Gastroesophageal sphincter (tissue), 3 donors: ENCODE measurements around the gene ANKUB1.
"Not testable (repeated sequence)": the region's sequence is repeated elsewhere in the genome, so short reads cannot be mapped to it uniquely, and the experiment has no call there.

ENCODE experiments used
- CTCF ChIP-seq, 4 experiments: fragments of 200-600 bp in 2 of 4; fragments of 450-650 bp in 2 of 4; sonication (generic) in 1 of 4; IDR thresholded peaks; one replicate each; pipeline ENCODE4 v1.5.1; 2017 to 2019; ENCODE audit warnings: antibody characterized with exemption in 4 of 4, mild to moderate bottlenecking in 2 of 4, moderate library complexity in 2 of 4
- POLR2A ChIP-seq, 2 donors: fragments of 450-650 bp; IDR thresholded peaks; one replicate each; pipeline ENCODE4 v1.6.1; 2017; ENCODE audit warnings: antibody characterized with exemption in 2 of 2, mild to moderate bottlenecking in 2 of 2, moderate library complexity in 1 of 2

DNA sequence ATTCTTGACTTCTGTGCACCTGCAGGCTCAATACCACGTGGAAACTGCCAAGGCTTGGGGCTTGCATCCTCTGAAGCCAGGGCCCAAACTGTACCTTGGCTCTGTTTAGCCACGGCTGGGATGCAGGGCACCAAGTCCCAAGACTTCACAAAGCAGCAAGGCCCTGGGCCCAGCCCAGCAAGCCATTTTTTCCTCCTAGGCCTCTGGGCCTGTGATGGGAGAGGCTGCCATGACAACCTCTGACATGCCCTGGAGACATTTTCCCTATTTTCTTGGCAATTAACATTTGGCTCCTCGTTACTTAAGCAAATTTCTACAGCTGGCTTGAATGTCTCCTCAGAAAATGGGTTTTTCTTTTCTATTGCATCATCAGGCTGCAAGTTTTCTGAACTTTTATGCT lies 46.1 kb upstream of the ANKUB1 start:
- TF ChIP-seq CTCF, POLR2A (IDR thresholded peaks at IDR 0.05): not testable (repeated sequence)
